Activated T-cell treated with anti-CD3 and anti-CD28 coated beads, Interleukin-2, amount 50 U/mL, for 72 hours (primary cell): ENCODE data around the gene BMI1. TPM values are rescaled to one million over a fixed set of nuclear protein-coding genes. Genes with fewer than 3 reads are reported as not detected.

Experiments used
- ATAC-seq, 2 donors: fragments of 150-1000 bp; cut with Tn5 transposase; replicated peaks in 1 of 2; 2 replicates each; pipeline ENCODE4 v1.10.0; 2021; ENCODE audit warnings: moderate library complexity in 2 of 2, mild to moderate bottlenecking in 1 of 2
- DNase-seq, 2 donors: peaks; one replicate each; pipeline ENCODE4 v3.0.0; 2021 to 2022; ENCODE audit warnings: mixed read lengths in 1 of 2
- H3K27ac Mint-ChIP-seq: one replicate; pipeline ENCODE4 v1.8.0; 2022; ENCODE audit warnings: mild to moderate bottlenecking, moderate library complexity, mixed read lengths
- H3K27me3 Mint-ChIP-seq: one replicate; pipeline ENCODE4 v1.8.0; 2022; ENCODE audit warnings: low read depth, mixed read lengths
- H3K36me3 Mint-ChIP-seq, 2 donors: one replicate each; pipeline ENCODE4 v1.8.0; 2022; ENCODE audit warnings: mixed read lengths in 2 of 2, mild to moderate bottlenecking in 1 of 2; ENCODE audit not compliant: insufficient read depth in 2 of 2
- H3K4me1 Mint-ChIP-seq: one replicate; pipeline ENCODE4 v1.8.0; 2022; ENCODE audit warnings: low read depth, mixed read lengths
- H3K4me3 Mint-ChIP-seq, 2 donors: one replicate each; pipeline ENCODE4 v1.8.0; 2022; ENCODE audit warnings: mild to moderate bottlenecking in 2 of 2, mixed read lengths in 2 of 2, moderate library complexity in 2 of 2
- H3K9me3 Mint-ChIP-seq, 2 donors: one replicate each; pipeline ENCODE4 v1.8.0; 2022; ENCODE audit warnings: mixed read lengths in 2 of 2
- total RNA-seq, 2 donors: library from RNA; stranded (reverse); gene quantifications; one replicate each; pipeline ENCODE4 v1.2.3, GENCODE V29; 2022

BMI1 gene
- total RNA-seq, 2 donors from 2014 or later: 83.4 to 87.5 TPM

GRCh38 chr10:22367471-22367870 is 46.6 kb downstream of the BMI1 start:
- Mint-ChIP-seq H3K36me3 (peaks cover 0 to 2% of the 10 kb centered on the region in 2 donors), H3K27me3 (peaks cover 5% of the 10 kb centered on the region), H3K9me3 (no peaks in the 10 kb centered on the region), H3K27ac (peak overlapping the region; percentile 14), H3K4me1 (peaks cover 48% of the 10 kb centered on the region), H3K4me3 (peak overlapping the region in 1 of 2 donors; percentile 53)
- ATAC-seq: peak; percentile 60 to 67
- DNase-seq: no peak

GRCh38 chr10:22368402-22368801 is 47.5 kb downstream of the BMI1 start:
- Mint-ChIP-seq H3K27ac (no peak overlapping the region), H3K27me3 (peaks cover 10% of the 10 kb centered on the region), H3K4me3 (no peak overlapping the region), H3K9me3 (no peaks in the 10 kb centered on the region), H3K36me3 (peaks cover 0 to 2% of the 10 kb centered on the region in 2 donors), H3K4me1 (peaks cover 43% of the 10 kb centered on the region)
- DNase-seq (no peak), ATAC-seq (no peak)

GRCh38 chr10:22368981-22369380 is 48.1 kb downstream of the BMI1 start:
- peaks cover 10% of the 10 kb centered on the region for H3K27me3 Mint-ChIP-seq
- peaks cover 0 to 2% of the 10 kb centered on the region in 2 donors for H3K36me3 Mint-ChIP-seq
- no peak overlapping the region for H3K27ac Mint-ChIP-seq
- H3K4me1 Mint-ChIP-seq: peaks cover 40% of the 10 kb centered on the region
- no peaks in the 10 kb centered on the region for H3K9me3 Mint-ChIP-seq
- ATAC-seq: peak in 1 of 2 donors; percentile 30
- H3K4me3 Mint-ChIP-seq: no peak overlapping the region
- no peak for DNase-seq

- no peaks in the 10 kb centered on the region for H3K9me3 Mint-ChIP-seq
- no peak overlapping the region for H3K4me3 Mint-ChIP-seq
- peaks cover 0 to 2% of the 10 kb centered on the region in 2 donors for H3K36me3 Mint-ChIP-seq
- H3K27me3 Mint-ChIP-seq: peaks cover 10% of the 10 kb centered on the region
- no peak for DNase-seq
- H3K4me1 Mint-ChIP-seq: peaks cover 40% of the 10 kb centered on the region
- ATAC-seq: peak; percentile 73 to 81
- no peak overlapping the region for H3K27ac Mint-ChIP-seq
These were observed 48.7 kb downstream of the BMI1 start for GRCh38 chr10:22369434-22370072.

- H3K4me1 Mint-ChIP-seq: peaks cover 38% of the 10 kb centered on the region
- DNase-seq (no peak), ATAC-seq (no peak)
- H3K27ac Mint-ChIP-seq: no peak overlapping the region
- H3K4me3 Mint-ChIP-seq: no peak overlapping the region
- H3K27me3 Mint-ChIP-seq: peaks cover 10% of the 10 kb centered on the region
- peaks cover 0 to 2% of the 10 kb centered on the region in 2 donors for H3K36me3 Mint-ChIP-seq
- H3K9me3 Mint-ChIP-seq: no peaks in the 10 kb centered on the region
These were observed 49.4 kb downstream of the BMI1 start for GRCh38 chr10:22370320-22370719.

- DNase-seq: no peak
- Mint-ChIP-seq H3K4me3 (no peak overlapping the region), H3K9me3 (no peaks in the 10 kb centered on the region), H3K36me3 (no peaks in the 10 kb centered on the region), H3K4me1 (peaks cover 21% of the 10 kb centered on the region), H3K27me3 (peaks cover 5% of the 10 kb centered on the region), H3K27ac (no peak overlapping the region)
- ATAC-seq: no peak
These were observed 51.4 kb downstream of the BMI1 start for GRCh38 chr10:22372298-22372697.

GRCh38 chr10:22372917-22373316 is 52.0 kb downstream of the BMI1 start:
- Mint-ChIP-seq H3K27me3 (peaks cover 5% of the 10 kb centered on the region), H3K9me3 (no peaks in the 10 kb centered on the region), H3K36me3 (no peaks in the 10 kb centered on the region), H3K4me3 (no peak overlapping the region), H3K27ac (no peak overlapping the region), H3K4me1 (peaks cover 15% of the 10 kb centered on the region)
- ATAC-seq (no peak), DNase-seq (no peak)

GRCh38 chr10:22374489-22375126 is 53.7 kb downstream of the BMI1 start:
- ATAC-seq (no peak), DNase-seq (no peak)
- Mint-ChIP-seq H3K9me3 (no peaks in the 10 kb centered on the region), H3K4me3 (no peak overlapping the region), H3K27ac (no peak overlapping the region), H3K36me3 (no peaks in the 10 kb centered on the region), H3K4me1 (peaks cover 13% of the 10 kb centered on the region), H3K27me3 (peaks cover 5% of the 10 kb centered on the region)

- Mint-ChIP-seq H3K27ac (peak overlapping the region; percentile 51), H3K9me3 (no peaks in the 10 kb centered on the region), H3K36me3 (no peaks in the 10 kb centered on the region), H3K4me1 (peaks cover 17% of the 10 kb centered on the region), H3K27me3 (no peaks in the 10 kb centered on the region), H3K4me3 (peak overlapping the region; percentile 26 to 45)
- ATAC-seq (peak; percentile 99), DNase-seq (peak; percentile 65 to 79)
These were observed 58.2 kb downstream of the BMI1 start for GRCh38 chr10:22379059-22379458.

Other genes with a start within 250 kb of the BMI1 start
- not detected for gene EBLN1, start 103.1 kb upstream of the BMI1 start, total RNA-seq
- gene COMMD3, start 4.7 kb upstream of the BMI1 start, total RNA-seq: 100 to 1,000 TPM in 1 of 2 donors, 10 to 100 TPM in 1; 95.0 to 104 TPM
- gene SPAG6, start 24.4 kb downstream of the BMI1 start, total RNA-seq: under 1 TPM; 0.37 to 0.38 TPM